Central memory CD4-positive, alpha-beta T cell (primary cell): ENCODE measurements around the gene CITED2.

ENCODE experiments used
- DNase-seq: peaks from one replicate; pipeline ENCODE4 v3.0.0; 2022

Gene CITED2

DNA sequence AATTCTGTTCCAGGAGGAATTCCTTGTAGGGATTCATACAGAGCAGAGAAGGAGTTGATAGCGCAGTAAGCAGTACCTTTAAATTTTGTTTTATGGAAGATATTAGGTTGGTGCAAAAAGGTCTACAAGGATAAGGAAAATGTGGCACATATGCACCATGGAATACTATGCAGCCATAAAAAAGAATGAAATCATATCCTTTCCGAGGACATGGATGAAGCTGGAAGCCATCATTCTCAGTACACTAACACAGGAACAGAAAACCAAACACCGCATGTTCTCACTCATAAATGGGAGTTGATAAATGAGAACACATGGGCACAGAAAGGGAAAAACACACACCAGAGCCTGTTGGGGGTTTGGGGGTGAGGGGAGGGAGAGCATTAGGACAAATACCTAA, 45.2 kb downstream of the CITED2 start:
- no peak for DNase-seq

- DNase-seq: no peak
Measured at GRCh38 chr6:139327038-139327437, 47.4 kb downstream of the CITED2 start.

GRCh38 chr6:139325686-139326085, 48.8 kb downstream of the CITED2 start:
- DNase-seq: no peak

DNA sequence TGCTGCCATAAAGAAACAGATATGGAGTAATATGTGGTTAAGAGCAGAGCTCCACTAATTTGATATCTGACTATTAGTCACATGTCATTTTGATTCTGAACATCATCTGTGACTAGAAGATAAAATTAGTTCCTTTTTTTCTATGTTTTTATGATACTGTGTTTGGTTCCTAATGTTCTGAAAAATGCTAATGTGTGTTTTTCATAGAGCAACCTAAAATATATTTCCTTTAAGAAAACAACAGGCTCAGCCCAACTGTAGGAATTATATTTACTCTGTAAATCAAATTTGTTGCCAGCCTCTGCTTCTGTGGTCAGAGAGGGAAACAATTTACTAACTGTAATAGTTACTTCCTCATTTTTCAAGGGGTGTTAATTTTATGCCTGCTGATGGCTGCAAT, 49.3 kb downstream of the CITED2 start:
- no peak for DNase-seq

GRCh38 chr6:139324301-139324555, 50.2 kb downstream of the CITED2 start:
- no peak for DNase-seq

GRCh38 chr6:139323511-139324300, 50.7 kb downstream of the CITED2 start:
- DNase-seq: peak; percentile 88
